ENCODE measurements around the gene SLC19A1.

Gene SLC19A1

DNA sequence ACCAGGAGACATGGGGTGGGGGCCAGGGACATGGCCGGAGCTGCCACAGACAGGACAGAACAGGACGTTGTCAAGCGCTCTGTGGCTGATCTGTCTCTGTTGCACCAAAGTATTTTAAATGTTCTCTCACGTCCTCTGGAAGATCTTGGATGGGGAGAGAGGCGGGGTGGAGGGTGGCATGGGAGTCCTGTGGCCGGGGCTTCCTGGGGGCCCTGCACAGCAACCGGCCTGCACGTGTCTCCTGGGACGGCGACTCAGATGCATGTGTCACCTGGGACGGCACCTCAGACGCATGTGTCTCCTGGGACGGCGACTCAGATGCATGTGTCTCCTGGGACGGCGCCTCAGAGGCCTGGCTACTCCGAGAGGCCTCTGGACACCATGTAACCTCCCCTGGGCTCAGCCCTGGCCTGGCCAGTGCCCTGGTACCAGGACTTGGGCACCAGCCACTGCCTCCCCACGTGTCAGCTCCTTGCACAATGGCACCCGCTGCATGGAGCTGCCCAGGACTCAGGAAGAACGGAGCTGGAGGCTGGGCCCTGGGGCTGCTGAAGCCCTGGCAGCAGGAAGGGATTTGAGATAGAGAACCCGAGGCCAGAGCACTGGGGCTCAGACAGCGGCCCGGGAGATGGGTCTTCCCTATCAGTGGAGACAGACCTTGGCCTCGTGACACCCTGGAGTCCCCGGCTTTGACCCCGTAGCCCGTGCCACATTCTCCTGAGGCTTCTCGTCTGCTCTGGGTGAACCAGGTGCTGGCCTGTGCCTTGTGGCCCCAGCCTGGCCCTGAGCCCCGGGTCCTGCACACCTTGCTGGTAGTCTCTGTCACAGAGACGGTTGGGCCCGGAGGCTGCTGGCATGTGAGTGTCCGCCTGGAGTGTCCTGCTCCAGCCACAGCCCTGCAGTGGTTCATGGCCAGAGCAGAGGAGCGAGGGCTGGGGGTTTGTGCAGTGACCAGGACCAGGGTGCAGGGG lies 14.7 kb upstream of the SLC19A1 start:
- DNase-seq: no peak
- H3K36me3 ChIP-seq: no peaks in the 10 kb centered on the region
- TF ChIP-seq, protein P1, sequence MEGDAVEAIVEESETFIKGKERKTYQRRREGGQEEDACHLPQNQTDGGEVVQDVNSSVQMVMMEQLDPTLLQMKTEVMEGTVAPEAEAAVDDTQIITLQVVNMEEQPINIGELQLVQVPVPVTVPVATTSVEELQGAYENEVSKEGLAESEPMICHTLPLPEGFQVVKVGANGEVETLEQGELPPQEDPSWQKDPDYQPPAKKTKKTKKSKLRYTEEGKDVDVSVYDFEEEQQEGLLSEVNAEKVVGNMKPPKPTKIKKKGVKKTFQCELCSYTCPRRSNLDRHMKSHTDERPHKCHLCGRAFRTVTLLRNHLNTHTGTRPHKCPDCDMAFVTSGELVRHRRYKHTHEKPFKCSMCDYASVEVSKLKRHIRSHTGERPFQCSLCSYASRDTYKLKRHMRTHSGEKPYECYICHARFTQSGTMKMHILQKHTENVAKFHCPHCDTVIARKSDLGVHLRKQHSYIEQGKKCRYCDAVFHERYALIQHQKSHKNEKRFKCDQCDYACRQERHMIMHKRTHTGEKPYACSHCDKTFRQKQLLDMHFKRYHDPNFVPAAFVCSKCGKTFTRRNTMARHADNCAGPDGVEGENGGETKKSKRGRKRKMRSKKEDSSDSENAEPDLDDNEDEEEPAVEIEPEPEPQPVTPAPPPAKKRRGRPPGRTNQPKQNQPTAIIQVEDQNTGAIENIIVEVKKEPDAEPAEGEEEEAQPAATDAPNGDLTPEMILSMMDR (IDR thresholded peaks at IDR 0.05; ENCODE audit: low read depth, low read length): no peak
- no peaks in the 10 kb centered on the region for H3K27me3 ChIP-seq
- H3K4me1 ChIP-seq: peaks cover 8% of the 10 kb centered on the region
- no peaks in the 10 kb centered on the region for H3K9me3 ChIP-seq
- H3K4me3 ChIP-seq (ENCODE audit: low read depth, low read length): peak overlapping the region; percentile 40

DNA sequence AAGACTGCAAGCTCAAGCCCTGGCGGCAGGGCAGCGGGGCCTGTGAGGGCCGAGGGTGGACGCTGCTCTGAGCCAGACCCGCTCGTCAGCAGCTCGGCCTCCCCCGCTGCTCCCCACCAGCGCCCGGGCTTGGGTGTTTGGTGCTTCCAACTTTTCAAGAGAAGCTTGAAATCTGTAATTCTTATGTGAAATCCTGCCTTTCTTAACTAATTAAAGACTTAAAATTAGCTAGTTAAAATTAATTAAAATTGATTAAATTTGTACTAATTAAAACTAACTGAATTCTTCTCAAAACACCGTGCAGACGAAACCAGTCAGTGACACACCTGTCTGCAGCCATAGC lies 14.0 kb upstream of the SLC19A1 start:
- peak overlapping the region; percentile 40 for H3K4me3 ChIP-seq (ENCODE audit: low read depth, low read length)
- H3K27me3 ChIP-seq: no peaks in the 10 kb centered on the region
- TF ChIP-seq, protein P1 (IDR thresholded peaks at IDR 0.05; ENCODE audit: low read depth, low read length): no peak
- no peaks in the 10 kb centered on the region for H3K36me3 ChIP-seq
- no peaks in the 10 kb centered on the region for H3K9me3 ChIP-seq
- H3K4me1 ChIP-seq: peaks cover 8% of the 10 kb centered on the region
- no peak for DNase-seq

- H3K4me3 ChIP-seq (ENCODE audit: low read depth, low read length): peak overlapping the region; percentile 49
- TF ChIP-seq, protein P1 (IDR thresholded peaks at IDR 0.05; ENCODE audit: low read depth, low read length): peak; percentile 78
- DNase-seq: peak; percentile 88
Measured at GRCh38 chr21:45555557-45556301, 13.5 kb upstream of the SLC19A1 start.

GRCh38 chr21:45555251-45555556 lies 13.0 kb upstream of the SLC19A1 start:
- no peak overlapping the region for H3K4me3 ChIP-seq (ENCODE audit: low read depth, low read length)
- DNase-seq: no peak

More at GRCh38 chr21:45555557-45556301, 13.5 kb upstream of the SLC19A1 start:
- peaks cover 8% of the 10 kb centered on the region for H3K4me1 ChIP-seq
- H3K36me3 ChIP-seq: no peaks in the 10 kb centered on the region
- no peaks in the 10 kb centered on the region for H3K9me3 ChIP-seq
- H3K27me3 ChIP-seq: no peaks in the 10 kb centered on the region

DNA sequence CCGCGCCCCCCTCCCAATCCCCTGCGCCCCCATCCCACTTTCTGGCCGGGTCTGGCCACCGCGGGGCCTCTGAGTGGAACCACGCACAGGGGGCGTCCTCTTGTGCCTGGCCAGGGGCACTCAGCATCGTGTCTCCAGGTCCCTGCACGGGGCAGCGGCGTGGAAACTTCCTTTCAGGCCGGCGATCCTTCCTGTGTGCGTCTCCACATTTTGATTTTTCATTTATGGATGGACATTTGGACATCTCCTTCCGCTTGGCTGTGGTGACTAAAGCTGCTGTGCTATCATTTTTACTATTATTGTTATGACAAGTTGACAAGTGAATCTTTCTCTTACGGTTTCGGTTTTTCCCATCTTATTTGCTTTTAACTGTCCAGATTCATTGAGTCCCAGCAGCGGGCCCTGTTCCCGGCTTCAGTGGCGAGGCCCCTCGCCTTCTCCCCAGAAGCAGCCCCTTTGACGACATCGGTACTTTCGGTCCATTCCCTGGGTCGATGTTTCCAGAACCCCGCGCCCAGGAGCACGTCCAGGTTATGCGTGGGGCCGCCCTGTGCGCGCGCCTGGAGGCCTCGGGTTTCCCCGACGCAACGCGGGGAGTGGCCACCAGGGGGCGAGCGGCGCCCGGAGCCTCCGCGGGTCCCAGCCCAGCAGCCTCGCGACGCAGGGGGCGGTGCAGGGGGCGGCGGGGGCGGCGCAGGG lies 12.4 kb upstream of the SLC19A1 start:
- DNase-seq: peak; percentile 88
- Histone ChIP-seq H3K4me1 (peaks cover 8% of the 10 kb centered on the region), H3K9me3 (no peaks in the 10 kb centered on the region), H3K36me3 (no peaks in the 10 kb centered on the region), H3K4me3 (ENCODE audit: low read depth, low read length) (peak overlapping the region; percentile 67), H3K27me3 (no peaks in the 10 kb centered on the region)
- TF ChIP-seq, protein P1 (IDR thresholded peaks at IDR 0.05; ENCODE audit: low read depth, low read length): peak; percentile 64

More at GRCh38 chr21:45555251-45555556, 13.0 kb upstream of the SLC19A1 start:
- TF ChIP-seq, protein P1 (IDR thresholded peaks at IDR 0.05; ENCODE audit: low read depth, low read length): no peak
- H3K4me1 ChIP-seq: peaks cover 8% of the 10 kb centered on the region
- H3K27me3 ChIP-seq: no peaks in the 10 kb centered on the region
- no peaks in the 10 kb centered on the region for H3K9me3 ChIP-seq
- H3K36me3 ChIP-seq: no peaks in the 10 kb centered on the region

All from BE2C (cell line).